IMR-90 (cell line): Measurements from ENCODE around the gene HDAC3. TPM values are rescaled to one million over a fixed set of nuclear protein-coding genes. Genes with fewer than 3 reads are reported as not detected.
A peak's percentile ranks its signal among the peaks of the same experiment; 100 is the strongest.

Source experiments
- ATAC-seq: fragments of 200-7000 bp; cut with Tn5 transposase; 2 replicates; pipeline ENCODE4 v1.9.1; 2020; ENCODE audit warnings: low read depth, mild to moderate bottlenecking, moderate library complexity
- BruUV-seq: library from RNA; stranded (reverse); fragments of 400-500 nt; replicated peaks from 2 replicates; lab custom pipeline; 2021; lab: Mats Ljungman, UMichigan
- CTCF ChIA-PET: fragments of 300-600 bp; formaldehyde crosslinking; extraction: SDS; loops from one replicate; lab custom pipeline; 2021; ENCODE audit warnings: antibody characterized with exemption; lab: Yijun Ruan, JAX
- POLR2A ChIA-PET: fragments of 300-600 bp; sonication (Branson Sonifier 250); formaldehyde crosslinking; loops from one replicate; lab custom pipeline; 2022; ENCODE audit warnings: antibody characterized with exemption; ENCODE audit not compliant: unreplicated experiment; lab: Charles Lee
- DNase-seq: peaks from one replicate; pipeline ENCODE4 v3.0.0; 2013
- H2AFZ ChIP-seq: replicated peaks from 2 replicates; pipeline ENCODE3; 2013; ENCODE audit warnings: low read length, mild to moderate bottlenecking; ENCODE audit not compliant: poor library complexity
- H2AK5ac ChIP-seq: 2 replicates; pipeline ENCODE4 v1.6.1; 2013; ENCODE audit warnings: low read depth, low read length, inconsistent platforms
- H2AK9ac ChIP-seq: replicated peaks from 2 replicates; pipeline ENCODE3; 2013; ENCODE audit warnings: mild to moderate bottlenecking, low read depth, low read length, moderate library complexity; ENCODE audit not compliant: poor library complexity
- H2BK120ac ChIP-seq: 2 replicates; pipeline ENCODE4 v1.6.1; 2013; ENCODE audit warnings: low read depth, low read length, inconsistent platforms
- H2BK15ac ChIP-seq: 3 replicates; pipeline ENCODE4 v1.6.1; 2013; ENCODE audit warnings: low read depth, low read length, inconsistent platforms
- H2BK20ac ChIP-seq: 2 replicates; pipeline ENCODE4 v1.6.1; 2013; ENCODE audit warnings: low read depth, mild to moderate bottlenecking, inconsistent platforms, low read length, moderate library complexity
- H2BK5ac ChIP-seq: 2 replicates; pipeline ENCODE4 v1.6.1; 2013; ENCODE audit warnings: mild to moderate bottlenecking, low read depth, low read length, inconsistent platforms; ENCODE audit not compliant: poor library complexity, severe bottlenecking
- H3K14ac ChIP-seq: replicated peaks from 2 replicates; pipeline ENCODE4 v1.6.1; 2013; ENCODE audit warnings: low read depth, low read length, inconsistent platforms
- H3K18ac ChIP-seq: 2 replicates; pipeline ENCODE4 v1.6.1; 2013; ENCODE audit warnings: low read depth, low read length, control low read depth
- H3K23ac ChIP-seq: 2 replicates; pipeline ENCODE4 v1.6.1; 2013; ENCODE audit warnings: low read depth, low read length, inconsistent platforms
- H3K27ac ChIP-seq: 2 replicates; pipeline ENCODE4 v1.5.1; 2013; ENCODE audit warnings: mild to moderate bottlenecking, control low read depth, low read length; ENCODE audit not compliant: insufficient read depth
- H3K27me3 ChIP-seq: 2 replicates; pipeline ENCODE4 v1.6.1; 2013; ENCODE audit warnings: low read length; ENCODE audit not compliant: control insufficient read depth, insufficient read depth
- H3K36me3 ChIP-seq: 2 replicates; pipeline ENCODE4 v1.6.1; 2013; ENCODE audit warnings: low read length, mixed read lengths; ENCODE audit not compliant: control insufficient read depth, insufficient read depth
- H3K4ac ChIP-seq: 2 replicates; pipeline ENCODE4 v1.6.1; 2013; ENCODE audit warnings: low read depth, low read length, inconsistent platforms
- H3K4me1 ChIP-seq: 2 replicates; pipeline ENCODE4 v1.6.1; 2013; ENCODE audit warnings: low read length, mixed read lengths; ENCODE audit not compliant: control insufficient read depth, insufficient read depth
- H3K4me2 ChIP-seq: 2 replicates; pipeline ENCODE4 v1.6.1; 2013; ENCODE audit warnings: low read depth, mild to moderate bottlenecking, control low read depth, low read length, moderate library complexity
- H3K4me3 ChIP-seq: 2 replicates; pipeline ENCODE4 v1.5.1; 2013; ENCODE audit warnings: low read depth, mild to moderate bottlenecking, control low read depth, low read length, moderate library complexity; ENCODE audit not compliant: insufficient read depth
- H3K56ac ChIP-seq: 2 replicates; pipeline ENCODE4 v1.6.1; 2013; ENCODE audit warnings: low read length, inconsistent platforms; ENCODE audit not compliant: insufficient read depth; ENCODE audit errors: extremely low read depth
- H3K79me1 ChIP-seq, 2 experiments: 2 replicates each; pipeline ENCODE4 v1.6.1; 2013; ENCODE audit warnings: low read length in 2 of 2, inconsistent platforms in 1 of 2, low read depth in 1 of 2
- H3K9ac ChIP-seq: 2 replicates; pipeline ENCODE4 v1.6.1; 2013; ENCODE audit warnings: low read depth, low read length, control low read depth
- H3K9me1 ChIP-seq: 2 replicates; pipeline ENCODE4 v1.6.1; 2013; ENCODE audit warnings: low read length, inconsistent platforms; ENCODE audit not compliant: insufficient read depth
- H3K9me3 ChIP-seq: 2 replicates; pipeline ENCODE4 v1.6.1; 2013; ENCODE audit warnings: low read length; ENCODE audit not compliant: control insufficient read depth, insufficient read depth
- H4K20me1 ChIP-seq: 2 replicates; pipeline ENCODE4 v1.6.1; 2013; ENCODE audit warnings: low read length, inconsistent platforms; ENCODE audit not compliant: insufficient read depth
- H4K5ac ChIP-seq: 2 replicates; pipeline ENCODE4 v1.6.1; 2013; ENCODE audit warnings: mild to moderate bottlenecking, low read depth, low read length, control low read depth
- H4K8ac ChIP-seq, 2 experiments: 2 replicates each; pipeline ENCODE4 v1.6.1; 2013; ENCODE audit warnings: low read depth in 2 of 2, low read length in 2 of 2, control low read depth in 1 of 2, inconsistent platforms in 1 of 2
- H4K91ac ChIP-seq: 2 replicates; pipeline ENCODE4 v1.6.1; 2013; ENCODE audit warnings: low read depth, low read length, inconsistent platforms; ENCODE audit not compliant: insufficient read depth
- BHLHE40 ChIP-seq: fragments of 150-350 bp; IDR thresholded peaks from 2 replicates; pipeline ENCODE4 v1.6.1; 2016; ENCODE audit warnings: mild to moderate bottlenecking, low read depth, low read length
- CEBPB ChIP-seq: IDR thresholded peaks from 2 replicates; pipeline ENCODE4 v1.6.1; 2012; ENCODE audit warnings: low read depth, low read length, improper control_type of control experiment
- CHD1 ChIP-seq: IDR thresholded peaks from 2 replicates; pipeline ENCODE4 v1.6.1; 2012; ENCODE audit warnings: low read depth, low read length, improper control_type of control experiment
- CTCF ChIP-seq: conservative IDR thresholded peaks from 2 replicates; pipeline ENCODE4 v1.5.1; 2012; ENCODE audit warnings: mild to moderate bottlenecking, low read depth, low read length, improper control_type of control experiment
- ELK1 ChIP-seq: fragments of 150-350 bp; IDR thresholded peaks from 2 replicates; pipeline ENCODE4 v1.6.1; 2016; ENCODE audit warnings: low read depth, mild to moderate bottlenecking, low read length, moderate library complexity, borderline replicate concordance
- FOS ChIP-seq: fragments of 150-350 bp; IDR thresholded peaks from 2 replicates; pipeline ENCODE4 v1.6.1; 2016; ENCODE audit warnings: low read depth, low read length
- MAFK ChIP-seq: IDR thresholded peaks from 2 replicates; pipeline ENCODE4 v1.6.1; 2012; ENCODE audit warnings: low read depth, low read length, improper control_type of control experiment
- MAZ ChIP-seq: IDR thresholded peaks from 2 replicates; pipeline ENCODE4 v1.6.1; 2012; ENCODE audit warnings: low read depth, mild to moderate bottlenecking, low read length, improper control_type of control experiment, moderate library complexity, borderline replicate concordance
- MXI1 ChIP-seq: IDR thresholded peaks from 2 replicates; pipeline ENCODE4 v1.6.1; 2012; ENCODE audit warnings: low read depth, mild to moderate bottlenecking, low read length, moderate library complexity, borderline replicate concordance
- NFE2L2 ChIP-seq: fragments of 150-350 bp; IDR thresholded peaks from 2 replicates; pipeline ENCODE4 v1.6.1; 2016; ENCODE audit warnings: low read depth, mild to moderate bottlenecking, low read length
- POLR2A ChIP-seq: IDR thresholded peaks from 2 replicates; pipeline ENCODE4 v1.6.1; 2012; ENCODE audit warnings: mild to moderate bottlenecking, low read depth, low read length
- RAD21 ChIP-seq: IDR thresholded peaks from 2 replicates; pipeline ENCODE4 v1.6.1; 2012; ENCODE audit warnings: low read length, improper control_type of control experiment
- RCOR1 ChIP-seq: IDR thresholded peaks from 2 replicates; pipeline ENCODE4 v1.6.1; 2012; ENCODE audit warnings: mild to moderate bottlenecking, low read length, improper control_type of control experiment; ENCODE audit not compliant: insufficient replicate concordance
- RFX5 ChIP-seq: IDR thresholded peaks from 2 replicates; pipeline ENCODE4 v1.8.0; 2012; ENCODE audit warnings: low read depth, mild to moderate bottlenecking, low read length, moderate library complexity
- SMC3 ChIP-seq: fragments of 150-350 bp; IDR thresholded peaks from 2 replicates; pipeline ENCODE4 v1.6.1; 2016; ENCODE audit warnings: low read depth, mild to moderate bottlenecking, antibody characterized with exemption, low read length, moderate library complexity
- USF2 ChIP-seq: fragments of 150-350 bp; IDR thresholded peaks from 2 replicates; pipeline ENCODE4 v1.6.1; 2017; ENCODE audit warnings: mild to moderate bottlenecking, antibody characterized with exemption, low read length, low read depth
- WGBS, 2 experiments: methylation state at CpG; one replicate each; pipeline versions ENCODE4 v1.1.5 to v1.1.7; 2013; ENCODE audit warnings: missing lambda C conversion rate in 2 of 2; ENCODE audit not compliant: insufficient read length in 1 of 2; ENCODE audit errors: extremely low coverage in 2 of 2; 5-methylcytosine and 5-hydroxymethylcytosine counted together
- dilution Hi-C: fragments of 300-500 bp; cut with HindIII; formaldehyde crosslinking; loops from one replicate; pipeline ENCODE4 v1.14.3; 2018; ENCODE audit warnings: low sequenced_read_pairs; ENCODE audit not compliant: unreplicated experiment
- in situ Hi-C: fragments of 300-500 bp; cut with MboI; formaldehyde crosslinking; loops from 3 replicates; pipeline ENCODE4 v1.14.3; 2019; ENCODE audit warnings: low sequenced_read_pairs, inconsistent platforms, mixed read lengths
- intact Hi-C: fragments of 100-400 bp; cut with micrococcal nuclease; formaldehyde crosslinking; loops from 2 replicates; pipeline ENCODE4 v1.10.0; 2022
- polyA plus RNA-seq, 3 experiments: library from polyadenylated mRNA; depleted of rRNA; stranded (reverse); fragments of >200 nt; gene quantifications; 2 replicates each; pipeline ENCODE4 v1.2.3, GENCODE V29; 2012; ENCODE audit warnings: low replicate concordance in 1 of 3
- total RNA-seq: library from RNA; depleted of rRNA; stranded (reverse); fragments of >200 nt; gene quantifications from 2 replicates; pipeline ENCODE4 v1.2.3, GENCODE V29; 2012

HDAC3 gene
- total and polyA plus RNA-seq, 2 of the 4 experiments (the other 2 are of a cell fraction) = 84.2 to 89.7 TPM

GRCh38 chr5:141680751-141681201 lies 44.1 kb upstream of the HDAC3 start:
- H2BK120ac ChIP-seq = peak overlapping the region; percentile 94; the same call in 1 of the 2 replicates
- H3K27ac ChIP-seq = peak overlapping the region; percentile 56; the same call in 1 of the 2 replicates
- H3K23ac ChIP-seq = peak overlapping the region; percentile 99
- H2BK20ac ChIP-seq = peak overlapping the region; percentile 75
- peak overlapping the region; percentile 97 for H3K4ac ChIP-seq
- H2BK5ac ChIP-seq = peak overlapping the region; percentile 87
- H3K4me3 ChIP-seq = no peak overlapping the region
- H2AK9ac ChIP-seq = peak overlapping the region; percentile 99
- peak overlapping the region; percentile 80 for H4K91ac ChIP-seq
- TF ChIP-seq BHLHE40 (no peak), CEBPB (no peak), RCOR1 (no peak), RAD21 (no peak), POLR2A (no peak), ELK1 (no peak), MXI1 (no peak), SMC3 (no peak), USF2 (no peak), MAFK (no peak), CHD1 (no peak), NFE2L2 (no peak), CTCF (no peak), RFX5 (no peak), MAZ (no peak), FOS (no peak)
- peak overlapping the region; percentile 82 for H3K4me2 ChIP-seq
- POLR2A ChIA-PET = no interaction called here
- H2AK5ac ChIP-seq = peak overlapping the region; percentile 95
- CTCF ChIA-PET = interaction anchor here (1.0 to 1.3 kb wide), 3 partner anchors 11 to 89 kb away, joined by 3 to 4 read pairs (median 3); no protein-coding TSS in a partner anchor
- H2AFZ ChIP-seq = peak overlapping the region; percentile 85
- peak overlapping the region; percentile 81; the same call in 2 of the 3 replicates for H2BK15ac ChIP-seq
- H3K9ac ChIP-seq = peak overlapping the region; percentile 73
- peak overlapping the region; percentile 91 for H4K5ac ChIP-seq
- in situ Hi-C loops (loop anchor here (25.0 kb wide), 1 partner anchor 432 kb away; the partner anchor contains the start of gene NDFIP1), dilution Hi-C loops (no loop called here), intact Hi-C loops (no loop called here)
- H3K79me1 ChIP-seq = peaks cover 12 to 25% of the 10 kb centered on the region in 2 experiments
- no peaks in the 10 kb centered on the region for H3K27me3 ChIP-seq
- no CpG with 5 or more reads among the region's 6 CpGs for WGBS, 2 experiments
- peak overlapping the region; percentile 59; the same call in 1 of the 2 replicates for H3K18ac ChIP-seq
- peak overlapping the region; percentile 86 for H3K56ac ChIP-seq
- H4K20me1 ChIP-seq = no peaks in the 10 kb centered on the region
- H3K4me1 ChIP-seq = peaks cover 18% of the 10 kb centered on the region
- peak; percentile 41 for DNase-seq
- BruUV-seq = no TSS peak
- peak; percentile 5; the same call in 1 of the 2 replicates for ATAC-seq
- H4K8ac ChIP-seq = peak overlapping the region; percentile 96 to 97
- peaks cover 21% of the 10 kb centered on the region for H3K9me1 ChIP-seq
- H3K9me3 ChIP-seq = no peaks in the 10 kb centered on the region
- peak overlapping the region; percentile 100 for H3K14ac ChIP-seq
- peaks cover 5% of the 10 kb centered on the region for H3K36me3 ChIP-seq
